ENCODE data around the gene NPDC1.

Gene NPDC1

DNA sequence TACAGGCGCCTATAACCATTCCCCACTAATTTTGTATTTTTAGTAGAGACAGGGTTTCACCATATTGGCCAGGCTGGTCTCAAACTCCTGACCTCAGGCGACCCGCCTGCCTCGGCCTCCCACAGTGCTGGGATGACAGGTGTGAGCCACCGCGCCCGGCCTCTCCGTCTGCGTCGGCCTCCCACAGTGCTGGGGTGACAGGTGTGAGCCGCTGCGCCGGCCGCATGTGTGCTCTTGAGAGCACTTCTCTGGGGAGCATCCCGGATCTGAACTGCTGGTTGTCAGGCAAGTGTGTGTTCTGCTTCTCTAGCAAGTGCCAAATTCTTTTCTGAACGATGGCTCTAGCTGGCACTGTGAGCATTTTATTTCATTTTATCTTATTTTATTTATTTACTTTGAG is 11.6 kb upstream of the NPDC1 start:
- in situ Hi-C loops (cut with HindIII; ENCODE audit: low sequenced_read_pairs) = no loop called here

DNA sequence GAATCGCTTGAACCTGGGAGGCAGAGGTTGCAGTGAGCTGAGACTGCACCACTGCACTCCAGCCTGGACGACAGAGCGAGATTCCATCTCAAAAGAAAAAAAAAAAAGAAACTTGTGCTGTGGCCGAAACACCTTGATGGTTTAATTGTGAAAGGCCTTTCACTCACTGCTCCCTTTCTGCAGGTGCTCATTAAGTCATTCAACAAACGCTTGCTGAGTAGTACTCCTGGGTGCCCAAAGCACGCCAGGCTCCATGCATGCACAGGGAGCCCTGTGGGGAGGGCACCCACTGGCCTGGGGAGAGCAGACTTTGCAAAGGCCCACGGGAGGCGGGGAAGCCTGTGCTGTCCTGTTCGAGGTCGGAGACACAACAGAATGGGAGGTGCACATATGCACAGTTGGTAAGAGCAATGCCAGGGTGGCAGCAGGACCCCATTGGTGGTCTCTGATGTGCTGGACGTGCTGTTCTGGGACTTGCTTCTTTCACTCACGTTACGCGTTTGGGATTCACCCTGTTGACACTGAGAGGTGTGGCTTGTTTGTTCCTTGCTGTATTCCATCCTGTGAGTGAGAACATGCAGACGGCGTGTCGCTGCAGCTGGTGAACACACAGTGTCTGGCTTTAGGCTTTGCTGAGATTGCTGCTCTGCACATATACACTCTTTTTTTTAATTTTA is 10.9 kb upstream of the NPDC1 start:
- in situ Hi-C loops (cut with HindIII; ENCODE audit: low sequenced_read_pairs) = no loop called here

DNA sequence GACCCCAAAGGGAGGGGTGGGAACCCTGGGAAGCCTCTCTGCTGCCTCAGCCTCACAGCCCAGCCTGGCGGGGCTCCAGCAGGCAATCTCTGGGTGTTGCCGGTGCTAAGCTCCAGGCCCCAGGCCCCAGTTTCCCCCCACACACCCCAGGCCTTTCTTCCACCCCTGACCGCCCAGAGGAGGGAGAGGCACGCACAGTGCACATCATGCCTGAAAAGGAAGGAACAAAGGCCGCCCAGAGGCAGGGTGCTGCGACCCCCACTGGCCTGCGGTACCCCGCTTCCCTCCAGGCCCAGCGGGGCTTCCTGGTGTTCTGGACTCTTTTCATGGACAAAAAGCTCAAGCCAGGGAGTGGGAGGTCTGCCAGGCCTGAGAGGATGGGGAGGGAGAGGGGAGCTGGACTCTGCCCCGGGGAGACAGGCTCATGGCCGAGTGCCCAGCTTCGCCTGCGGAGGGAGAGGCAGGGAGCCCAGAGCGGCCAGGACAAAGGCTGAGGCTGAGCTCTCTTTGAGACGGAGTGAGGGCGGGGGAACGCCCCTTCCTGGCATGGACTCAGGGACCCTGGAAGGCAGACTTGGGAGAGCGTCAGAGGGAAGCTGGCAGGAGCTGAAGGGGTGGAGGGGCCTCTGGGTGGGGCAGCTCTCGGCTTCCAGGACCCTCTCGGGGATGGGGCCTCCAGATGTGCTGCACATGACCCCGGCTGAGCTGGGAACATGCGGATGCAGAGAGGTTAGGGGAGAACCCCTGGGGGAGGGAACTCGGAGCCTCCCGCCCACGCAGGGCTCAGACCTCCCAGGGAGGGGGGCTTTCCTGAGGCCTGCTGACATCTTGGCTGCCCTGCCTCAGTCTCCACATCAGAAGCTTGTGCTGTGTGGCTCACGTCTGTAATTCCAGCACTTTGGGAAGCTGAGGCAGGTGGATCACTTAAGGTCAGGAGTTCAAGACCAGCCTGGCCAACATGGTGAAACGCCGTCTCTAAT is 9.7 kb upstream of the NPDC1 start:
- in situ Hi-C loops (cut with HindIII; ENCODE audit: low sequenced_read_pairs) = no loop called here

DNA sequence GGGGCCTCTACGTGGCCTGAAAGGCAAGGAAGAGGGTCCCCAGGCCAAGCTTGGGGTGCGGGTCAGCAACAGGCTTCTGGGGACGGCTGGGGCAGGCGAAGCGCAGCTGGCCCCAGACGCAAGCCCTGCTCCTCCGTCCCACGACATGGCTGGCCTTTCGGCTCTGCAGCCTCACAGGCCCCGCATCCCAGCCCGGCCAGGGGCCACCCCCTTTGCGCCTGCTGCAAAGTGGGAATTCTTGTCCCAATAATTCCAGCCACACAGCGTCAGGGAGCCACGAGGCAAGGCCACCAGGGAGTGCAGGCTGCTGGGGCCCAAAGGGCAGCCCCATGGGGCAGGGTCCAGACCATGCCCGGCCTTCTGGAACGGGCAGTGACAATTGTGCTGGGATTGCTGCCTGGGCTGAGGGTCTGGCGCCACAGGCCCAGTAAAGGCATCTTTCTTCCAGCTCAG is 9.0 kb upstream of the NPDC1 start:
- in situ Hi-C loops (cut with HindIII; ENCODE audit: low sequenced_read_pairs) = no loop called here

GRCh38 chr9:137053944-137054931 is 8.3 kb upstream of the NPDC1 start, which contains the start of gene ENTPD2:
ENTPD2 (minus strand) TSS chr9:137054061; CDS start chr9:137053997, 64 bp downstream.
- in situ Hi-C loops (cut with HindIII; ENCODE audit: low sequenced_read_pairs) = no loop called here

- in situ Hi-C loops (cut with HindIII; ENCODE audit: low sequenced_read_pairs) = no loop called here
These were observed 7.3 kb upstream of the NPDC1 start for GRCh38 chr9:137052998-137053943.

GRCh38 chr9:137052293-137052692 is 6.3 kb upstream of the NPDC1 start:
- in situ Hi-C loops (cut with HindIII; ENCODE audit: low sequenced_read_pairs) = no loop called here

- in situ Hi-C loops (cut with HindIII; ENCODE audit: low sequenced_read_pairs) = no loop called here
These were observed 5.3 kb upstream of the NPDC1 start for GRCh38 chr9:137051145-137051724.

DNA sequence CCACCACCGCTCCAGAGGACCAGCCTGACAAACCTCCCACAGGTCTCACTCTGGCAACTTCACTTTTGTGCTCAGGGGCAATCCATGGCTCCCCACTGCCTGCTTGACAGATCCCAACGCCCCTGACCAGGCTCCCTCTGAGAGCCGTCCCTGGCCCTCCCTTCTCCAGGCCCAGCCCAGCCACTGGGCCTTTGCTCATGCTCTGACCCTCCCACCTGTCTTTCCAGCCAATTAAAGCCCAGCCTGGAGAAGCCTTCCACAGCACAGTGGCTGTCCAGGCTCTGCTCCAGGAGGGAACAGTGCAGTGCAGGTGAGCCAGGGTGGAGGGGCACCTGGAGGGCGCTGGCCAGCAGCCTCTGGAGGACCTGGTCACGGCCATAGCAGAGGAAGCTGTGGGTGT is 4.6 kb upstream of the NPDC1 start:
- in situ Hi-C loops (cut with HindIII; ENCODE audit: low sequenced_read_pairs) = no loop called here

DNA sequence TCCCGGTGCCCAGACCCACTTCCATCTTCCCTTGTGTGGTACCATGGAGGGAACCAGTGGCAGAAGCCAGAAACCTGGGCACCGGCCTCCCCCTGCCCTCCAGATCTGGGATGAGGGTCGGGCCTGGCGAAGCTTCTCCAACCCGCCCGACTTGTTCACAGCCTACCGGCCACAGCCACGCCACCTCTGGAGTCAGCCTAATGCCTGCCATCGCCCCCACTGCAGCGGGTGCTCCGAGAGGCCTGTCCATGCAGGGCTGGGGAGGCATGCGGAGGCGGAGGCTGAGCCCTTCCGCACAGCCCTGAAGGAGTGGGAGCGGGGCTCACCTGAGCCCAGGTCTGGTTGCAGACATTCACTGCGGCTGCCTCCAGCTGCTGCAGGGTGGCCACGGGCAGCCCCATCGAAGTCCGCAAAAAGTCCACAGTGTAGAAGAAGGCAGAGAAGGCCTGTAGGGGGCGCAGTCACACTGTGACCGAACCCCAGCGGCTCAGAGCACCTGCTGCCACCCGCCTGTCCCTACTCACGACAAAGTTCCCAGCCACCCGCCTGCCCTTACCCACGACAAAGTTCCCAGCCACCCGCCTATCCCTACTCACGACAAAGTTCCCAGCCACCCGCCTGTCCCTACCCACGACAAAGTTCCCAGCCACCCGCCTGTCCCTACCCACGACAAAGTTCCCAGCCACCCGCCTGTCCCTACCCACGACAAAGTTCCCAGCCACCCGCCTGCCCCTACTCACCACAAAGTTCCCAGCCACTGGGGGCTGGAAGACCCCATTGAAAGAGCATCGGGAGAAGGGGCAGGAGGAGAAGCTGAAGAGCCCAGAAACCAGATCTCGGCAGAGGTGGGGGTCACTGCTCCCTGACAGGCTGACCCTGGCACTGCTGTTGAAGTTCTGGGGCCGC is 3.8 kb upstream of the NPDC1 start:
- in situ Hi-C loops (cut with HindIII; ENCODE audit: low sequenced_read_pairs) = loop anchor here (25.0 kb wide), 1 partner anchor 237 kb away; the partner anchor contains the start of gene RABL6

- in situ Hi-C loops (cut with HindIII; ENCODE audit: low sequenced_read_pairs) = loop anchor here (25.0 kb wide), 1 partner anchor 237 kb away; the partner anchor contains the start of gene RABL6
These were observed 2.9 kb upstream of the NPDC1 start for GRCh38 chr9:137048655-137049543.

DNA sequence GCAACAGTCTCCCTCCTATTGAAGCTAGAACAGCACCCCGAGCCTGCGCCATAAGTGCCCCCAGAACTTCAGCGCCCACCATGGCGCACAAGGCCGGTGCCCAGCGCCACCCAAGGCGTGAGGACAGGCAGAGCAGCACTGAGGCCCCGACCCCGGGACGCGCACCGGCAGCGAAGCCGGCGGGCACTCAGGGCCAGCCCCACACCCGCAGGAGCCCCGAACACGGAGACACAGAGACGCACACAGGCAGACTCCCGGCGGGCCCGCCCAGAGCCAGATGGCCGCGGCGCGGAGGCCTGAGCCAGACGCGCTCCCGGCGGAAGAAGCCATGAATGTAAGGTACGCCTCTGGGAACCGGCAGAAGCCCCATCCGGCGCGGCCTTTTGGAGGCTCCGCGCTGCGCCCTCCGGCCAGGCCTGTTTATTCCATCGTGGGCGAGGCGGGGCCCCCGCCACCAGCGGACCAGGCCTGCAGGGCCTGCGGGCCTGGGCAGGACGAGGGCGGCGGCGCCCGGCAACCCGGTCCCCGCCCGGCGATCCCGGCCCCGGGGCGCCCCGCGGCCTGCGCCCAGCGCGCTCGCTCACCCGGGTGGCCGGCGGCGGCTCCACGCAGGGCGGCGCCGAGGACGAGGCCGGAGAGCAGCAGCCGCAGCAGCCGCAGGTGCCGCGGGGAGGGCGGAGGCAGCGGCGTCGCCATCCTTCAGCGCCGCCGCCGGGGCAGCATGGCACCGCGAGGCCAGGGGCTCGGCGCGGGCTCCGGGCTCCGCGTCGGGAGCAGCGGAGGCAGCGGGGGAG is 486 bp downstream of the NPDC1 start:
- in situ Hi-C loops (cut with HindIII; ENCODE audit: low sequenced_read_pairs) = loop anchor here (25.0 kb wide), 1 partner anchor 233 kb away; the partner anchor contains the start of gene RABL6

DNA sequence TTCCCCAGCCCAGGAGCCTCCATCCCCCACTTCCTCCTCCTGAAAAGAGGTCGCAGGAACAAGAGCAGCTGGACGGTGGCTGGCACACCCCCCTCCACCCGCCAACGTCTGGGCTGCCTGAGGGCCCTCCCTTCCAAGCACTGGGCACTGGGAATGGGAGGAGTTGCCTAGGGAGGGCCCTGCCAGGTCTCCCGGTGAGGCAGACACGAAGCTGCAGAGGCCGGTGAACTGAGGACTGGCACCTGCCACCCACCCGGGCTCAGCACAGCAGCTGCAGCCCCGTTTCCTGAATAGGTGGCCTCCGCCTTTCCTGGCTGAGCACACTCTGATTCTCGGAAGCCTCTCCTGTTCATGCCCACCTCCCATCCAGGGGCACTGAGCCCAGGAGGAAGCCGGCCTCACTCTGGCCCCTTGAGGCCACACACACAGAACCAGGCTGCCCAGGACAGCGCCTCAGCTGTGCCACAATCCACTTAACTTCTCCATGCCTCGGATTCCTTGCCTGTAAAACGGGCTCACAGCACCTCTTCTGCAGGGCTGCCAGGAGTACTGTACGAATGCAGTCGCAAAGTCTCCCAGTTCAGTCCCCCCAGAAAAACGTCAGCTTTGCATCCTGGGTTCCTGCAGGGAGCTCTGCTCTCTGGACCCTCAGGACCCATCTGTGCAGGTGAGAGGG is 1.3 kb downstream of the NPDC1 start:
- in situ Hi-C loops (cut with HindIII; ENCODE audit: low sequenced_read_pairs) = loop anchor here (25.0 kb wide), 1 partner anchor 232 kb away; the partner anchor contains the start of gene RABL6

- in situ Hi-C loops (cut with HindIII; ENCODE audit: low sequenced_read_pairs) = loop anchor here (25.0 kb wide), 1 partner anchor 232 kb away; the partner anchor contains the start of gene RABL6
These were observed 1.9 kb downstream of the NPDC1 start for GRCh38 chr9:137044037-137044436.

Data from DLD1 (cell line).